ENCODE data around the gene FRMPD1. TPM values are rescaled to one million over a fixed set of nuclear protein-coding genes. Genes with fewer than 3 reads are reported as not detected.
A peak's percentile ranks its signal among the peaks of the same experiment; 100 is the strongest.

Gene FRMPD1
- total and polyA plus RNA-seq, 3 experiments from 2014 or later = not detected

DNA sequence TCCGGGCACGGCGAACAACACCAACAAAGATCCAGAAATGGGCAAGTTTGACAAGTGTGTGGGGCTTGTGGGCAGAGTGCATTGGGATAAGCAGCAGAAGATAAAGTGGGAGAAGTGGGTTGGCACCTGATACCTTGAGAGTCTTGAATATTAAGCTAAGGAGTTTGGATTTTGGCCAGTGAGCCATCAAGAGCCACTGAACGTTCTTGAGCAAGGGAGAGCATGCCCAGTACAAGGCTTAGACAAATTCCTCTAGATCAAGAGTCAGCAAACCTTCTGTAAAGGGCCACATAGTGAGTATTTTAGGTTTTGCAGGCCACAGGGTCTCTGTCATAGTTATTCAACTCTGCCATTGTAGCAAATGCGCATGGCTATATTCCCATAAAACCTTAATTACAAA, 76.3 kb downstream of the FRMPD1 start:
- Mint-ChIP-seq H3K4me3 (no peak overlapping the region), H3K9me3 (no peaks in the 10 kb centered on the region), H3K36me3 (no peaks in the 10 kb centered on the region), H3K27me3 (peaks cover 10 to 35% of the 10 kb centered on the region in 2 donors), H3K27ac (no peak overlapping the region), H3K4me1 (no peaks in the 10 kb centered on the region)
- Histone ChIP-seq H3K9me3 (ENCODE audit: low read length) (no peaks in the 10 kb centered on the region), H3K27me3 (ENCODE audit: insufficient read depth, low read length, poor library complexity, severe bottlenecking) (peaks cover 9% of the 10 kb centered on the region), H3K4me3 (ENCODE audit: low read length) (no peak overlapping the region), H3K4me1 (ENCODE audit: insufficient read depth, low read length) (no peaks in the 10 kb centered on the region), H3K27ac (ENCODE audit: low read depth, low read length) (no peak overlapping the region), H3K36me3 (ENCODE audit: insufficient read depth, low read length) (no peaks in the 10 kb centered on the region)
- POLR2A ChIA-PET = no interaction called here
- CTCF ChIA-PET = no interaction called here
- DNase-seq = no peak

DNA sequence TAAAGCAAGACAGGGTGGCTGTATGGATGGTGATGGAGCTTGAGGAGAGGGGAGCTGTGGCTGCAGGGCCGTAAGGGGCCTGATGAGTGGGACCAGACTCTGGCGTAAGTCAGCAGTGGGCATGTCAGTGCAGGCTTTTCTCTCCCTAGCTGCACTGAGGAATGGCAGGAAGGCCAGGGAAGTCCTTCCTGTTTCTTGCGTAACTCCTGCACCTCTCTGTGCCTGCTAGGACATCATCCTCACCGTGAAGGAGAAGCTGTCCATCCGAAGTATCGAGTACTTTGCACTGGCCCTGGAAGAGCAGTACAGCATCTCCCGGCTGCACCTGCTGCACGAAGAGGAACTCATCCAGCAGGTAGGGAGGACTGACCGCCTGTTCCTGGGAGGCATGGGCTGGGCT, 78.7 kb downstream of the FRMPD1 start:
- DNase-seq = no peak
- ChIA-PET CTCF (no interaction called here), POLR2A (no interaction called here)
- Mint-ChIP-seq H3K27me3 (peaks cover 10 to 37% of the 10 kb centered on the region in 2 donors), H3K4me1 (no peaks in the 10 kb centered on the region), H3K36me3 (no peaks in the 10 kb centered on the region), H3K27ac (no peak overlapping the region), H3K9me3 (no peaks in the 10 kb centered on the region), H3K4me3 (no peak overlapping the region)
- Histone ChIP-seq H3K9me3 (ENCODE audit: low read length) (no peaks in the 10 kb centered on the region), H3K4me3 (ENCODE audit: low read length) (no peak overlapping the region), H3K36me3 (ENCODE audit: insufficient read depth, low read length) (no peaks in the 10 kb centered on the region), H3K4me1 (ENCODE audit: insufficient read depth, low read length) (no peaks in the 10 kb centered on the region), H3K27ac (ENCODE audit: low read depth, low read length) (no peak overlapping the region), H3K27me3 (ENCODE audit: insufficient read depth, low read length, poor library complexity, severe bottlenecking) (peaks cover 5% of the 10 kb centered on the region)

- no peaks in the 10 kb centered on the region for H3K36me3 Mint-ChIP-seq
- no peaks in the 10 kb centered on the region for H3K9me3 Mint-ChIP-seq
- H3K27me3 Mint-ChIP-seq = peaks cover 10 to 34% of the 10 kb centered on the region in 2 donors
- no peak overlapping the region for H3K27ac Mint-ChIP-seq
- no peaks in the 10 kb centered on the region for H3K36me3 ChIP-seq (ENCODE audit: insufficient read depth, low read length)
- no peaks in the 10 kb centered on the region for H3K4me1 ChIP-seq (ENCODE audit: insufficient read depth, low read length)
- CTCF ChIA-PET = no interaction called here
- POLR2A ChIA-PET = no interaction called here
- no peak for DNase-seq
- no peak overlapping the region for H3K27ac ChIP-seq (ENCODE audit: low read depth, low read length)
- no peak overlapping the region for H3K4me3 Mint-ChIP-seq
- H3K27me3 ChIP-seq (ENCODE audit: insufficient read depth, low read length, poor library complexity, severe bottlenecking) = peaks cover 5% of the 10 kb centered on the region
- no peaks in the 10 kb centered on the region for H3K4me1 Mint-ChIP-seq
- no peak overlapping the region for H3K4me3 ChIP-seq (ENCODE audit: low read length)
- no peaks in the 10 kb centered on the region for H3K9me3 ChIP-seq (ENCODE audit: low read length)
Observed at GRCh38 chr9:37730256-37730655, 79.5 kb downstream of the FRMPD1 start.

GRCh38 chr9:37730839-37731238, 80.1 kb downstream of the FRMPD1 start:
- Mint-ChIP-seq H3K36me3 (no peaks in the 10 kb centered on the region), H3K27ac (peak overlapping the region in 1 of 8 donors; percentile 39), H3K9me3 (no peaks in the 10 kb centered on the region), H3K4me1 (no peaks in the 10 kb centered on the region), H3K4me3 (no peak overlapping the region), H3K27me3 (peaks cover 10 to 35% of the 10 kb centered on the region in 2 donors)
- no peak overlapping the region for H3K27ac ChIP-seq (ENCODE audit: low read depth, low read length)
- H3K4me3 ChIP-seq (ENCODE audit: low read length) = no peak overlapping the region
- H3K4me1 ChIP-seq (ENCODE audit: insufficient read depth, low read length) = no peaks in the 10 kb centered on the region
- CTCF ChIA-PET = no interaction called here
- H3K9me3 ChIP-seq (ENCODE audit: low read length) = no peaks in the 10 kb centered on the region
- POLR2A ChIA-PET = no interaction called here
- peaks cover 5% of the 10 kb centered on the region for H3K27me3 ChIP-seq (ENCODE audit: insufficient read depth, low read length, poor library complexity, severe bottlenecking)
- no peaks in the 10 kb centered on the region for H3K36me3 ChIP-seq (ENCODE audit: insufficient read depth, low read length)
- DNase-seq = no peak

DNA sequence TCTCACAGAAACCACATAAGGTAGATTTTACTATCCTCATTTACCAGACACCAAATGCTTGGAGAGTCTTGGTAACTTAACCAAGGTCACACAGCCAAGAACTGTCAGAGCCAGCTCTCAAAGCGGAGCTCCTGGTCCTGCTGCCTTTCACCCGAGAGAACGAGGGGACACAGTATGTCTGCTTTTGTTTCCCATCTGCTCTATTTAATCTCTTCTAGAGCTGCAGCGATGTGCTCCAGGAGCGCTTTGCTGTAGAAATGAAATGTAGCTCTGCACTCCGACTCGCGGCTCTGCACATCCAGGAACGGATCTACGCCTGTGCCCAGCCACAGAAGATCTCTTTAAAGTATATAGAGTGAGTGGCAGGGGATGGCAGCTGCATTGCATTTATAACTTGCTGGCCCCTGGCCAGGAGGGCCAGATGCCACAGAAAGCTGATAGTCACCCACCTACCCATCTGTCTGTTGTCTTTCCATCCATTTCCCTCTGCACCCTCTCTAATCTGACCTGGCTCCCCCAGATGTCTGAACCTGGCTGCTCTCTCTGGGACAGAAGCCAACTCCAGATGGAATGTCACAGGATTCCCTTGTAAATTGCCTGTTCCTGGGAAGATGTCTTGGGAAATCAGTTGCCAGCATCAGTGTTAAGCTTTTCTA, 81.5 kb downstream of the FRMPD1 start:
- H3K4me3 ChIP-seq (ENCODE audit: low read length) = no peak overlapping the region
- H3K27me3 Mint-ChIP-seq = peaks cover 10 to 30% of the 10 kb centered on the region in 2 donors
- POLR2A ChIA-PET = no interaction called here
- no peaks in the 10 kb centered on the region for H3K4me1 ChIP-seq (ENCODE audit: insufficient read depth, low read length)
- no peak for DNase-seq
- H3K9me3 Mint-ChIP-seq = no peaks in the 10 kb centered on the region
- no peaks in the 10 kb centered on the region for H3K27me3 ChIP-seq (ENCODE audit: insufficient read depth, low read length, poor library complexity, severe bottlenecking)
- CTCF ChIA-PET = interaction anchor here (1.1 kb wide), 1 partner anchor 20 kb away, joined by 3 read pairs; no protein-coding TSS in a partner anchor
- H3K4me1 Mint-ChIP-seq = no peaks in the 10 kb centered on the region
- H3K36me3 Mint-ChIP-seq = no peaks in the 10 kb centered on the region
- H3K9me3 ChIP-seq (ENCODE audit: low read length) = no peaks in the 10 kb centered on the region
- H3K27ac ChIP-seq (ENCODE audit: low read depth, low read length) = no peak overlapping the region
- H3K36me3 ChIP-seq (ENCODE audit: insufficient read depth, low read length) = no peaks in the 10 kb centered on the region
- H3K4me3 Mint-ChIP-seq = no peak overlapping the region
- no peak overlapping the region for H3K27ac Mint-ChIP-seq

DNA sequence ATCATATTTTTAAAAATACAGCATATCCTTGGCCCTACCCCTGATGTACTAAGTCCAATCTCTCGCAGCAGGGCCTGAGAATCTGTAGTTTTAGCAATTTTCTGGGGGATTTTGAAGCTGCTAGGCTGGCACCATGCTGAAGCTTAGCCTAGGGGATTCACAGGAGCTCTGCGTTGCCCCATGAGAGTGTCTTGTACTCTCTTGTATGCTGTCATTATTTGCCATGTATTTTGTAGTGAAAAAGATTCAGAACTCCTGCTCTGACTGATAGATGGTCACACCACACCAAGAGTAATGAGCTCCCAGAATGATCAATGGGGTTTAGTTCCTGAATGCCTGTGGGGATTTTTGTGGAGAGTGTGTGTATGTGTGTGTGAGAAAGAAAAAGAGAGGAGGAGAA, 82.2 kb downstream of the FRMPD1 start:
- no peaks in the 10 kb centered on the region for H3K27me3 ChIP-seq (ENCODE audit: insufficient read depth, low read length, poor library complexity, severe bottlenecking)
- no peaks in the 10 kb centered on the region for H3K4me1 ChIP-seq (ENCODE audit: insufficient read depth, low read length)
- ChIA-PET POLR2A (no interaction called here), CTCF (interaction anchor here (1.1 kb wide), 1 partner anchor 20 kb away, joined by 3 read pairs; no protein-coding TSS in a partner anchor)
- H3K9me3 Mint-ChIP-seq = no peaks in the 10 kb centered on the region
- no peak overlapping the region for H3K4me3 Mint-ChIP-seq
- peaks cover 10 to 24% of the 10 kb centered on the region in 2 donors for H3K27me3 Mint-ChIP-seq
- no peak overlapping the region for H3K4me3 ChIP-seq (ENCODE audit: low read length)
- no peaks in the 10 kb centered on the region for H3K4me1 Mint-ChIP-seq
- H3K36me3 Mint-ChIP-seq = no peaks in the 10 kb centered on the region
- DNase-seq = no peak
- H3K27ac Mint-ChIP-seq = no peak overlapping the region
- no peak overlapping the region for H3K27ac ChIP-seq (ENCODE audit: low read depth, low read length)
- no peaks in the 10 kb centered on the region for H3K36me3 ChIP-seq (ENCODE audit: insufficient read depth, low read length)
- no peaks in the 10 kb centered on the region for H3K9me3 ChIP-seq (ENCODE audit: low read length)

- Histone ChIP-seq H3K27ac (ENCODE audit: low read depth, low read length) (no peak overlapping the region), H3K4me3 (ENCODE audit: low read length) (no peak overlapping the region), H3K27me3 (ENCODE audit: insufficient read depth, low read length, poor library complexity, severe bottlenecking) (no peaks in the 10 kb centered on the region), H3K9me3 (ENCODE audit: low read length) (no peaks in the 10 kb centered on the region), H3K36me3 (ENCODE audit: insufficient read depth, low read length) (no peaks in the 10 kb centered on the region), H3K4me1 (ENCODE audit: insufficient read depth, low read length) (no peaks in the 10 kb centered on the region)
- Mint-ChIP-seq H3K27me3 (peaks cover 7 to 10% of the 10 kb centered on the region in 2 donors), H3K36me3 (no peaks in the 10 kb centered on the region), H3K27ac (no peak overlapping the region), H3K4me1 (no peaks in the 10 kb centered on the region), H3K9me3 (no peaks in the 10 kb centered on the region), H3K4me3 (no peak overlapping the region)
- ChIA-PET CTCF (no interaction called here), POLR2A (no interaction called here)
- DNase-seq = no peak
Observed at GRCh38 chr9:37739222-37739621, 88.5 kb downstream of the FRMPD1 start.

DNA sequence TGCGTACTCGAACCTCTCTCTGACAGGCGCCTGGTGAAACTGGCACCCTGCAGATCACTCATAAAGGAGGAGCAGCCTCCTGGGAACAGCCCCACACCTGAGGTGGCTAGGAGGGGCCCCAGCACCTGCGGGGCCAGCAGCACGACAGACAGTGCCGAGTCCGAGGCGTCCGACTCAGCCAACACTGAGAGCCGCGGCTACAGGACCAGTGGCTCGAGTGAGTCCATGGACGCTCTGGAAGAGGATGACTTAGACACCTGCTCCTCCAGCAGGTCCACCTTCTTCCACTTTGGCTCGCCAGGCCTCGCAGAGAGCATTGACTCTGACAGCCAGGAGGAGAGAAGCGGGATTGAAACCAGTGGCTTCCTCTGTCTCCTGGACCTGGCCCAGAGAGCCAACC, 89.4 kb downstream of the FRMPD1 start:
- Histone ChIP-seq H3K9me3 (ENCODE audit: low read length) (no peaks in the 10 kb centered on the region), H3K27me3 (ENCODE audit: insufficient read depth, low read length, poor library complexity, severe bottlenecking) (no peaks in the 10 kb centered on the region), H3K36me3 (ENCODE audit: insufficient read depth, low read length) (no peaks in the 10 kb centered on the region), H3K4me1 (ENCODE audit: insufficient read depth, low read length) (no peaks in the 10 kb centered on the region), H3K27ac (ENCODE audit: low read depth, low read length) (no peak overlapping the region), H3K4me3 (ENCODE audit: low read length) (no peak overlapping the region)
- no peaks in the 10 kb centered on the region for H3K4me1 Mint-ChIP-seq
- DNase-seq = no peak
- peaks cover 7 to 10% of the 10 kb centered on the region in 2 donors for H3K27me3 Mint-ChIP-seq
- H3K4me3 Mint-ChIP-seq = no peak overlapping the region
- H3K36me3 Mint-ChIP-seq = no peaks in the 10 kb centered on the region
- ChIA-PET POLR2A (no interaction called here), CTCF (no interaction called here)
- H3K27ac Mint-ChIP-seq = no peak overlapping the region
- no peaks in the 10 kb centered on the region for H3K9me3 Mint-ChIP-seq

Measured in CD8-positive, alpha-beta memory T cell (primary cell).